Stimulated activated CD8-positive, alpha-beta memory T cell treated with anti-CD3 and anti-CD28 coated beads, Interleukin-12 subunit alpha, Interleukin-12 subunit beta, amount 100 ng/mL, for 24 hours (primary cell): ENCODE results near the gene IL18RAP.

Experiments used
- DNase-seq: peaks from one replicate; pipeline ENCODE4 v3.0.0-alpha.2; 2020; ENCODE audit errors: extremely low read depth

IL18RAP gene

GRCh38 chr2:102422910-102423309, at the start of gene IL18RAP:
TSS of gene IL18RAP (plus strand) at chr2:102423160. CDS start at chr2:102423278, 118 bp downstream.
- DNase-seq = no peak

GRCh38 chr2:102376052-102376591, 46.8 kb upstream of the IL18RAP start:
- DNase-seq = no peak

DNA sequence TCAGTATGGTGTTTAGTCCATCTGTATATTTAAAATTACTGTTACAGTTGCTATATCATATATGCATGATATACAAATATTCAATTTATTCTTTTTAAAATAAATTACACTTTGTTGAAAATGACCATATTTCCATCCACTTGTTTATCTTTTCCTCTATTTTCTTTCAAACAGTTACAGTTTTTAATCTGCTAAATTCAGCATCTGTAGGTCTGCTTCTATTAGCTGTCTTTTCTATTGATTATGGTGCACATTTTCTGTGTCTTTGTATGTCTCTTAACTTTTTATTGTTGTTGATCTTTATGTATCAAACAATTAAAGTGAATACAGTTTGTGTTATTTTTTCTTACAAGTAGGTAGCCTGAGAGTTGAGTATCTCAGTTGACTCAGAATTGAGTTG, 39.2 kb upstream of the IL18RAP start:
- DNase-seq = no peak

GRCh38 chr2:102385522-102385921, 37.4 kb upstream of the IL18RAP start:
- DNase-seq = no peak

- DNase-seq = no peak
Observed at GRCh38 chr2:102386004-102386403, 37.0 kb upstream of the IL18RAP start.

GRCh38 chr2:102386867-102387541, 36.0 kb upstream of the IL18RAP start:
- DNase-seq = no peak

DNA sequence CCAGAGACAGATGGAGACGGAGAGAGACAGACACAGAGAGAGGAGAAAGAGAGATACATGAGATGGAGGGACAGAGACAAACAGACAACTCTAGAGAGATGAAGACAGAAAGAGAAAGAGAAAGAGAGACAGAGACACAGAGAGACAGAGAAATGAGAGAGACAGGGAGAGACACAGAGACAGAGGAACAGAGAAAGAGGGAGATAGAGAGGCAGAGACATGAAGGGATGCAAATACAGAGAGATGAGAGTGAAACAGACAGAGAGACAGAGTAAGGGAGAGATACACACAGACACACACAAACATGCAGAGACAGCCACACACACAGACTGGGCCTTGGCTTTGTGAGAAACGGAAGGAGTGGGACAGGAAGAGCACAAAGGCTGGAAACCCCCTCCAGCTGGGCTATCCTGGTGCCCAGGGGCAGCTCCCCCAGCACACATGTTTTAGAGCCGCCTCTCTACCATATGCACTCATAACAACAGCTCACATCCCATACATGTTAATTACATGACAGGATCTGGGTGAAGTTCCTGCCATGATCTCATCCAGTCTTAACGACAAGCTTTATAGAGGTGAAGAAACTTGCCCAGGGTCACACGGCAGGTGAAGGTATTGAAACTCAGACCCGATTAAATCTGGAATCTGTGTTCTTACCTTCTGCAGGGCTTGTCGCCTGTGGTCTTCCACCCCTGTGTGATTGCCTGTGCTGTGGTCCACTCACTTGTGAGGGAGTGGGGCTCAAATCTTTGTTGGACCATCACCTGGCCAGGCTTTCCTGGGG, 35.0 kb upstream of the IL18RAP start:
- no peak for DNase-seq

- DNase-seq = no peak
Observed at GRCh38 chr2:102391565-102391964, 31.4 kb upstream of the IL18RAP start.

DNA sequence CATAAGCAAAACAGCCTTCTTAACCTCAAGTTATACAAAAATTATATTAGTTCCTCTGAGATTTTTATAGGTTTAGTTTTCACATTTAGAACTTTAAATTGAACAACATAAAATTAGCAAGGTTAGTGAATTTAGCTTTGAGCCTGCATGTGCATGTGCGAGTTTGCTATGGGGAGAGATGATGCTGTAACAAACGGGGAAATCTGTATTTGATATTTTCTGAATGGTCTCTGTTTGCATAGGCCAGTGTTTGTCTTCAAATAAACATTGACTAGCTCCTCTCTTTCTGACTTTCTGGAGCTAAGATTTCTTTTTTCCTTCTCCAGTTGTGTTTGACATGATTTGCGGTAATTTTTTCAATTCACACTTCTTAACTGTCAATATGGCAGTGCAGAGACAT, 30.9 kb upstream of the IL18RAP start:
- DNase-seq = no peak

GRCh38 chr2:102392942-102393341, 30.0 kb upstream of the IL18RAP start:
- DNase-seq = no peak

DNA sequence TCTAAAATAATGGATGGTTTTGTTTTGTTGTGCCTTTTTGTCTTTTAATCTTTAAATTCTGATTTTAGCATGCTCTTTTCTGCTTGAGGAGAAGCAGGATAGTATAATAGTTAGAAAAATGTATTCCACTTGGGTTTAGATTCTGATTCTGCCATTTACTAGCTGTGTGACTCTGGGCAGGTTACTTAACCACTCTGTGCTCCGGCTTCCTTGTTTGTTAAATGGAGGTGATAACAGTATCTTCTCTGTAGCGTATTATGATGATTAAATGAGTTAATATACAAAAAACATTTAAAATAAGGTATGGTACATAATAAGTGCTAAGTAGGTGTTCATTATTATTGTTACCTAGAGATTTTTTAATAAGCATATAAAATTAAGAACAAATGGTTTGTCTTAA, 26.9 kb upstream of the IL18RAP start:
- DNase-seq = no peak

GRCh38 chr2:102397209-102397608, 25.8 kb upstream of the IL18RAP start:
- DNase-seq = no peak

GRCh38 chr2:102399499-102400141, 23.3 kb upstream of the IL18RAP start:
- DNase-seq = no peak

GRCh38 chr2:102401456-102401855, 21.5 kb upstream of the IL18RAP start:
- no peak for DNase-seq

- no peak for DNase-seq
Observed at GRCh38 chr2:102401865-102402264, 21.1 kb upstream of the IL18RAP start.

GRCh38 chr2:102410952-102411351, 12.0 kb upstream of the IL18RAP start:
- no peak for DNase-seq

DNA sequence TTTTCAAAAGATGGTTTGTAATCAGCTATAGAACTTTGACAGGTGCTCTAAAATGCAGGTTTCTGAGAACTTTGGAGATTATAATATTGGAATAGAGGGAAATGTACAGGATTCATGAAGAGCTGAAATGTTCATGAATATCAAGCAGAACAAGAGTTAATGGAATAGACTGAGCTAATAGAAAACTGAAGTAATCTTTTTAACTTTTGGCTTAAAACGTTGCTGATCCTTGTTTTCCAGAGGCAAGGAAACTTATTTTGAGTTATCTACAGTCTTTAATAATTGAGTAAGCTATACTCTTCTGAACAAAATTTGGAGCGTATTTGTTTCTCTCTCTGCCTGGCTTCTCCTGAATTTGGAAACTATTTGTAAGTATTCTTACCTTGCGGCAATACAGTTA, 10.8 kb upstream of the IL18RAP start:
- DNase-seq = no peak

GRCh38 chr2:102417946-102418345, 5.0 kb upstream of the IL18RAP start:
- no peak for DNase-seq

DNA sequence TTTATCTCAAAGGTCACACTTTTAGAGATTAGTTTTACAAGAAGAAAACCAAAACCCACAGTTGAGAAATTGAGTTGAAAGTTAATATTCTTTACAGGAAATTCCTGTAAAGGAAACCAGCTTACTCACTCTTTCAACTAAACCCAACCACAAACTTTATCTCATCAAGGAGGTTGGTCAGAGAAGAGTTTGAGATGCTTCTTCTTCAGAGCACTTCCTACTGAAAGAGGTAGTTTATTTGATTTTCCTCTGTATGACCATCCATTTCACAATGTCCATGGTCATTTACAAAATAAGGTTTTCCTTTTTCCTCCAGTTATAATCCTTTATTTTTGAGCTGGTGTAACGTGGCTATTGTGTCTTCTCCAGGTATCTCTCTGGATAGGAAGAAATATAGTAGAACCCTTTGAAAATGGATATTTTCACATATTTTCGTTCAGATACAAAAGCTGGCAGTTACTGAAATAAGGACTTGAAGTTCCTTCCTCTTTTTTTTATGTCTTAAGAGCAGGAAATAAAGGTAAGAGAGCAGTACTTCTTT, 4.5 kb upstream of the IL18RAP start:
- no peak for DNase-seq

- DNase-seq = no peak
Observed at GRCh38 chr2:102420290-102420689, 2.7 kb upstream of the IL18RAP start.

DNA sequence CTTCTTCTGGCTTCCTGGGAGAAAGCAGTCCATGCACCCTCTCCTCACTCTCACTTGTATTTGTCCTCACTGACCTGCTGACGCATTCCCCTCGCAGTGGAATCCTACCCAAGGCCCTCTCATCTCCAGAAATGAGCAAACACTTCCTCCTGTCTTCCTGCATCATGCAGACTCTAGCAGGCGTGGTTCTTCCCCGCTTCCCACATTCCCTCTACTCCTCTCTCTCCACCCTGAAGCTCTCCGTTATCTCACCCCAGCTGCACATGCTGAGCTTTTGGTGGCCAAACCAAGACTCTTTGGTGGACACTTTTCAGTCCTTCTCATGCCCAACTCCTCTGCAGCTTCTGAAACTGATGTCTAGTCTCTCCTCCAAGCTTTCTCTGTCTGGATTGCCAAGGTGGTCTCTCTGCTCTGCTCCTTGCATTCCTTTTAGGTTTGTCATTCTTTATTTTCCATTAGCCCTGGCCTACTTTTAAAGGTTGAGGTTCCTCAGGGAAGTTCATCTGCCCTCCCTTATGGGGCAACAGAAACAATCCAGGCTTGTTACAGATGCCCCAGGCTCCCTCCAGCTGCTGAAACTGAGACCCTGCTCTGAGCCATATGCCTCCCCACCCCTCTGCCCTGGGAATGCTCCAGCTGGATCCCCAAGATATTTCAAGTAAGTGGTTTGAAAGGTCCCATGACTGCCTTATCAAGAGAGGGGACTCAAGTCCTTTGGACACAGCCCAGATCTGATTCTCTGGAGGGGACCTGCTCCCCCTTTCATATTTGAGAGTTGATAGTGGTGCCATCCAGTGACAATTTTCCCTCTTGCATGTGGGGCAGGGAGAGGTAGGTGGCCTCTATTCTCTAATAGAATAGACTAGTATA, 835 bp upstream of the IL18RAP start:
- no peak for DNase-seq
